HG03469 (cell line): ENCODE results near the gene ZNF678.
"Not testable (repeated sequence)": the region's sequence is repeated elsewhere in the genome, so short reads cannot be mapped to it uniquely, and the experiment has no call there.

Source experiments
- ATAC-seq: cut with Tn5 transposase; IDR thresholded peaks from one replicate; pipeline ENCODE4 v1.9.1; 2021; ENCODE audit warnings: mild to moderate bottlenecking, moderate library complexity, moderate number of reproducible peaks; ENCODE audit not compliant: unreplicated experiment

The ZNF678 gene

DNA sequence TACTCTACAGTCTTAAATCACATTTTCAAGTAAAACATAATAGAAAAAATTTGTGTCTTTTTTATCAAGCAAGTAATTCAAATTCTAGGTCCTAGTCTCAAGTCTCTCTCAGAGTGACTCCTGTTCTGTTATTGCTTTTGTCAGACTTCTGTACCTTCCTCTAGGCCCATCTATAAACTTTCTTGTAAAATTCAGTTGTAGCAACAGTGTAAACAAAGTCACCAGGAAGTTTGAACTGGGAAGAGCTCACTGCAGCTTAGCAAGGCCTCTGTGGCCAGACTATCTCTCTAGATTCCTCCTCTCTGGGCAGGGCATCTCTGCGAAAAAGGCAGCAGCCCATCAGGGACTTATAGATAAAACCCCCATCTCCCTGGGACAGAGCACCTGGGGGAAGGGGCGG lies 13.5 kb upstream of the ZNF678 start:
- no peak for ATAC-seq

DNA sequence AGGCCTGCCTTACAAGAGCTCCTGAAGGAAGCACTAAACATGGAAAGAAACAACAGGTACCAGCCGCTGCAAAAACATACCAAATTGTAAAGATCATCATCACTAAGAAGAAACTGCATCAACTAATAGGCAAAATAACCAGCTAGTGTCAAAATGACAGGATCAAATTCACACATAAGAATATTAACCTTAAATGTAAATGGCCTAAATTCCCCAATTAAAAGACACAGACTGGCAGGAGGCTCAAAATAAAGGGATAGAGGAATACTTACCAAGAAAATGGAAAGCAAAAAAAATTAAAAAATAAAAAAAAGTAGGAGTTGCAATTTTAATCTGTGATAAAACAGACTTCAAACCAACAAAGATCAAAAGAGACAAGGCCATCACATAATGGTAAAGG lies 11.5 kb upstream of the ZNF678 start:
- ATAC-seq: not testable (repeated sequence)

DNA sequence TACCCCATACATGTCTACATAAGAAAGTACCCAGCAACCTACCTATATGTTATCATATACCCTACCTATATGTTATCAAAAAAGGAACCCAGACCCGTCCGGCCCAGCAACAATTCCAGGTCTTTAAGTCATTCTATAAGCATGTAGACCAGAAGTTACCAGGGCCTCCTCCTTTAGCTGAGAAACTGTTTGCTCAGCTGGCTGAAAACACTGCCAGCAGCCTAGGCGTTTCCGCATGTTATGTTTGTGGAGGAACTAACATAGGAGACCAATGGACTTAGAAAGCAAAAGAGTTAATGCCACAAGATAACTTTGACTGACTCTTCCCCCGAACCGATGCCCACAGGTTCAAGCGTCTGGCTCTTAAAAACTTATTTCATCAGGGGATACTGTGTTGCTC lies 7.1 kb upstream of the ZNF678 start:
- no peak for ATAC-seq

DNA sequence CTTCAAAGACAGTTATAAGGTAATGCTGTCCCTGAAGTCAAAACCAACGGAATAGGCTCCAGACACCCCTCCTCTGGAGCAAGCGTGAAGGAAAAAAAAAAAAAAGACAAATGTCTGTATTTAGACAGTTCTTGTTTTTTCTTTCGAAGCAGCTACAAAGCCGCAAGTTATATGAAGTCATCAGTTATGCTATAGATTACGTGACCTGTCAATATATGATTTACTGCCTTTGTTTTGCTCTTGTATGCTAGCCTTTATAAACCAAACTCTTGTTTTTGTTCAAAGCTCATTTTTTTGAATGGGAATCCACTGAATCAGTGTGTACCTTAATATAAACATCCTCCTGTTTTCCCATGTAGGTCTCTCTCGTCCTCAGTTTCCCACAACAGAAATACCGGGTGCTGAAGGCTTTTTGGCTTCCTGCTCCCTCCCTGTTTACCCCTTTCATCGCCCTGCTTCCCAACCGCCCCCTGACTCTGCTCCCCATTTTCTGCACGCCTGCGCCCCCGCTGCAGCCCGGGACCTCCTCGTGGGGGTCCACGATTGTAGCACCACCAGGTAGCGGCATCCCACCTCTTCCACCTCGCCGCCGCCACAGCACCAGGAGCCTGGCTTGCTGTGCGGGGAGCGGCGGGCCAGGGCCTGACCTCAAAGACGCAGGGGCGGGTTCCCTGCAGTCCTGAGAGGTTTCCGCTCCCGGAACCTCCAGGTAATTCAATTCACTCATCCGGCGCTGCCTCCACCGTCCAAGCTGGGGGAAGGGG lies 5.2 kb upstream of the ZNF678 start:
- no peak for ATAC-seq

DNA sequence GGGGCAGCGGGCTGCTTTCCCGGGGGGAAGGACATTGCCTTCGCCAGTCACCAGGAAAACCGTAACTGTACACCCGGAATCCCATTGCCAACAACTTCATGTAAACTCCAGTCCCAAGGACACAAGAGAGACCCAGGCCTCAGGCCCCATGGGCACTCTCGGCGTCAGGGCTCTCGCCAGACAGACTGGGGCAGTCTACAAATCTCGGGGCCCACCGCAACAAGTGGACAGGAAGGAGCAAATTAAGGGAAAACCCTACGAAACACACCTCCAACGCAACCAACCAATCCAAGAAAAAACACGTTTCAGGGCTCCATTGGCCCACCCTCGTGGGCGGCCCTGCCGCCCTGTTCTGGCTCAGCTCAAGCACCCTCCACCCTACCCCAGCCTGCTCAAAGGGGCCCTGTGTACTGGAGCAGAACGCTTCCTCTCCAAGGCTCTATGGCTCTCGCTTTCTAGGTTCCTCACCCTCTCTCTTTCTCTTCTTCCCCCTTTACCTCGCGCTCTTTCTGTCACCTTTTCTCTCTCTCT lies 4.6 kb upstream of the ZNF678 start:
- ATAC-seq: no peak

DNA sequence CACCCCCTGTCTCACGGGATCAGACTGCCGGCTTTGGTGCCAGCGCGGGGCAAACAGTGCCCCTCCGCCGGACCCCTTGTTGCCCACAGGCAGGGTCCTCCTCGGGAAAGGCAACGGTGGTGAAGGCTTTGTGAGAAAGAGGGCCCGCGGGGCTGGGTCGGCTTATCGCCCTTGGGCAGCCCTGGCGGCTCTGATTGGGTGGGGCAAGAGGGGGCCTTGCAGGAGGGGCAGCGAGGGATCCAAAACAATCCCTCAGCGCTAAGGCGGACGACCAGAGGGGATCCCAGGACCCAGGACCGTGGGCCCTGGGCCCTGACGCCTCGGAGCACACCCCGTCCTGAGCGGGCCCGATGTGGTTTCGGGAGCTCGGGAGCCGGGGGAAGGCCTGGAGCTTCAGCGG lies 3.9 kb upstream of the ZNF678 start:
- ATAC-seq: no peak

DNA sequence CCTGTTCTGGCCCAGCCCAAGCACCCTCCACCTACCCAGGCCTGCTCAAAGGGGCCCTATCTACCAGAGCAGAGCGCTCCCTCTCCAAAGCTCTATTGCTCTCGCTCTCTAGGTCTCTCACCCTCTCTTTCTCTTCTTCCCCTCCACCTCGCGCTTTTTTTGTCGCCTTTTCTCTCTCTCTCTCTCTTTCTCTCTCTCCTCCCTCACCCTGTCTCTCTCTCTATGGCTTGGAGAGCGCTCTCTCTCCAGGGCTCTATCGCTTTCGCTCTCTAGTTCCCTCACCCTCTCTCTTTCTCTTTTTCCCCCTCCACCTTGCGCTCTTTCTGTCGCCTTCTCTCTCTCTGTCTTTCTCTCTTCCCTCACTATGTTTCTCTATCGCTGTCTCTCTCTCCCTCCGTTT lies 3.4 kb upstream of the ZNF678 start:
- ATAC-seq: no peak

DNA sequence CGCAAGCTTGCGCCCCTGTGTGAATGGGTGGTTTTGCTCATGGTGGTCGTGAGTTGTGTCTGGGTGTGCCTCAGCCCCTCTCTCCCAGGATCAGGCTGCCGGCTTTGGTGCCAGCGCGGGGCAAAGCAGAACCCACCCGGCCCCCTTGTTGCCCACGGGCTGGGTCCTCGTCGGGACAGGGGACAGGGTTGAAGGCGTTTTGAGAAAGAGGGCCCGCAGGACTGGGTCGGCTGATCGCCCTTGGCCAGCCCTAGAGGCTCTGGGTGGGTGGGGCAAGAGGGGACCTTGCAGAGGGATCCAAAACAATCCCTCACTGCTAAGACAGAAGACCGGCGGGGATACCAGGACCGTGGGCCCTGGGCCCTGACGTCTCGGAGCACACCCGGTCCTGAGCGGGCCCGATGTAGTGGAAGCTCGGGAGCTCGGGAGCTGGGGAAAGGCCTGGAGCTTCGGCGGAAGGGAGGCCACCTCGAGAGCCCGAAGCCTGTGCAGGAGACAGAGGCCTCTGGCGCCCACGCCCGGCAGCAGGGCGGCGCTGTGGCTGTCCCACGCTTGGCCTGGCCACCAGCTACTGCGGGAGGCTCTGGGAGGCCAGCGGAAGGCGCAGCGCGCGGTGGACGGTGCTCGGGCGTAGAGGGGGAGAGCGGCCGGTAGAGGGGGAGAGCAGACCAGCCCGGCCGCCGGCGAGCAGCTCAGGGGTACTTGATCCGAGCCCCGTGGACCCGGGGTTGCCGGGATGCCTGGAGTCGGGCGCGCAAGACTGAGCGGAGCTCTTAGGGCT lies 2.8 kb upstream of the ZNF678 start:
- ATAC-seq: no peak

DNA sequence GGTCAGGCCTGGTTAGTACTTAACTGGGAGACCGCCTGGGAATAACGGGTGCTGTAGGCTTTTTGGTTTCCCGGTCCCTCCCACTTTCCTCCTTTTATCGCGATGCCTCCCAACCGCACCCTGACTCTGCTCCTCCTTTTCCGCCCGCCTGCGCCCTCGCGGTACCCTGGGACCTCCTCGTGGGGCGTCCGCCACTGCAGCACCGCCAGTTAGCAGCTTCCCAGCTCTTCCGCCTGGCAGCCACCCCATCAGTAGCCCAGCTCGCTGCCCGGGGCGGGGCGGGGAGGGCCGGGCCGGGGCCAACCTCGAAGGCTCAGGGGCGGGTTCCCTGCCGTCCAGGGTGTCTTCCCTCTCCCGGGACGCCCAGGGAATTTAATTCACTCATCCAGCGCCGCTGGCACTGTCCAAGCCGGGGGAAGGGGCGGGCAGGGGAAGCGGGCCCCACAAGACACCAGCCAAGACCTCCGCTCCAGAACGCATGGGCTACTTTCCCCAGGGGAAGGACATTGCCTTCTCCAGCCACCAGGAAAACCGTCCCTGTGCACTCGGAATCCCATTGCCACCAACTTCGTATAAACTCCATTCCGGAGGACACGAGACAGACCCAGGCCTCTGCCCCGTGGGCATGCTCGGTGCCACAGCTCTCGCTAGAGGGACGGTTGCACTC lies 2.0 kb upstream of the ZNF678 start:
- no peak for ATAC-seq

DNA sequence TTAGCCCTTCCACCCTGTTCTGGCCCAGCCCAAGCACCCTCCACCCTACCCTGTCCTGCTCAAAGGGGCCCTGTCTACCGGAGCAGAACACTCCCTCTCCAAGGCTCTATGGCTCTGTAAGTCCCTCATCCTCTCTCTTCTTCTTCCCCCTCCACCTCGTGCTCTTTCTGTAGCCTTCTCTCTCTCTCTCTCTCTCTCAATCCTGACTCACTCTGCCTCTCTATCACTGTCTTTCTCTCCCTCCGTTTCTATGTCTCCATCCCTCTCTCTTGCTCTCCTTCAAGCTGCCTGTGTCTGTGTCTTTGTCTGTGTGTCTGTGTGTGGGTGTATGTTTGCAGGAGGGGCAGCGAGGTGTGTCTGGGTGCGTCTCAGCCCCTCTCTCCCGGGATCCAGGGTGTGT lies 1.3 kb upstream of the ZNF678 start:
- ATAC-seq: no peak

DNA sequence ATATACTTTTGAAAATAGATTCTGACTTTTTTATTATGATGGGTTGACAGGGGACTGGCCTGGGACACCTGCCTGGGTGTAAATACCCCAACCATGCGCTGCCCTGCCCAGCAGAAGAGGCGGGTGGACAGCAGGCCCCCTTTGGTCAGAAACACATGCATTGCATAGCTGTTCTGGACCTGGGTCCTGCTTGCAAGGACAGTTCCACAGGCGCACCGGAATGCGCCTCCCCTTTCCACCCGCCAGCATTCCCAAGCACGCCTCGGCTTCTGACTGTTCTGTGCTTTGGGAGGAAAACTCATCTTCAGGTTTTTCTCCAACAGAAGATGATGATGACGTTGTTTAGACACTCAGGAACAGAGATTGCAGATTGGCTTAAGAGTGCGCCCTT lies 428 bp upstream of the ZNF678 start:
- ATAC-seq: no peak

DNA sequence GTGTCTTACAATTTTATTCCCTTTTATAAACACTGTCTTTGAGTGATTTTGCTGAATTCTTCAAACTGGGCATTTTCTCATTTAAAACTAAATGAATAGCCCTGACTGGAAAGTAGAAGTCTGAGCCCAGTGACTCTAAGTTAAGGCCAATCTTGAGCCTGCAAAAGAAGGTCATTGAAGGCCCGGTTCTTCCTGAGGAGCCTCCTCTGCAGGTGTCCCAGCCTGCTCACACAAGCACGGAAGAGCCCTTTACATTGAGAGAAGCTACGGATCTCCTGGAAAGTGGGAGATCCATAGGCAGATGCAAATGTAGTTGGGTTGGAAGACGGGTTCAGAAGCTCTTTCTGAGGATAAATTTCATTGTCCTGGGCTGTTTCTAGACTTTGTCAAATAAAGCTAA lies 3.9 kb downstream of the ZNF678 start:
- no peak for ATAC-seq

DNA sequence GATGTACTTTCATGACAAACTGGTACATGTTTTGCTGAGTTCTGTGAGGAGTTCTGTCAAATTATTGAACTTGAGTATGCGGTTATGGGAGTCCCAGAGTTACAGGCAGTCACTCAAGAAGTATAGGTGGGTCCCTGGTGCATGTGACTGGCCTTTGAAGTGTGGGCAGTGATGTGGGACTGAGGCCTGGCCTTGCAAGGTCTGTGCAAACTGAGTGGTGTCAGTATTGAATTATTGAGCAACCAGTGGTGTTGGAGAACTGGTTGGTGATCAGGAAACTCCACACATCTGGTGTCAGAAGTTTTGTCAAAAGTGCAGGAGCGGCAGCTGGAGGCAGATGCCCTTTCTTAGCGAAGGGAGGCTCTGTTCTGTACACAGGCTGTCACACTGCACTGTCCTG lies 5.2 kb downstream of the ZNF678 start:
- no peak for ATAC-seq

DNA sequence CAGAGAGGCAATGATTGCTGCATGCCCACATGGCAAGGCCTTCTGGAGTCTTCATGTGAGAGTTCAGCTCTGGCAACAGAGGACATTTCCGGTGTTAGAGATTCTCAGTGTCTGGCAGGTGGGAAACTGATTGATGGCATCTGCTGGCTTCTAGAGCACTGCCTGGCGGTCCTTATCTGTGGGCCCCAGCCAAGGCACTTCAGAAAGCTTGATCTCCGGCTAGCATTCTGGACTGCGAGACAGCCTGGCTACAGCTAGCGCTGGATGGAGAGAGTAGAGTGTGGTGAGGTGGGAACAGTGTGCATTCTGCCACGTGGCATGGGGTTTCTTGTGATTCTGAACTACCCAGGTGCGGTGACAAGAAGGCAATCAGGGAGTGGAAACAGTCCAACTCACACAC lies 9.4 kb downstream of the ZNF678 start:
- no peak for ATAC-seq

DNA sequence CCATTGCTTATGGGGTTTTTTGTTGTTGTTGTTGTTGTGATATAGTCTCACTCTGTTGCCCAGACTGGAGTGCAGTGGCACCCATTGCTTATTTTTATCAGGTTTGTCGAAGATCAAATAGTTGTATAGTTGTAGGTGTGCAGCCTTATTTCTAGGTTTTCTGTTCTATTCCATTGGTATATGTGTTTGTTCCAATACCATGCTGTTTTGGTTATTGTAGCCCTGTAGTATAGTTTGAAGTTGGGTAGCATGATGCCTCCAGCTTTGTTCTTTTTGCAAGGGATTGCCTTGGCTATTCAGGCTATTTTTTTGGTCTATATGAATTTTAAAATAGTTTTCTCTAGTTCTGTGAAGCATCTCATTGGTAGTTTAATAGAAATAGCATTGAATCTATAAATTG lies 11.6 kb downstream of the ZNF678 start:
- ATAC-seq: no peak

DNA sequence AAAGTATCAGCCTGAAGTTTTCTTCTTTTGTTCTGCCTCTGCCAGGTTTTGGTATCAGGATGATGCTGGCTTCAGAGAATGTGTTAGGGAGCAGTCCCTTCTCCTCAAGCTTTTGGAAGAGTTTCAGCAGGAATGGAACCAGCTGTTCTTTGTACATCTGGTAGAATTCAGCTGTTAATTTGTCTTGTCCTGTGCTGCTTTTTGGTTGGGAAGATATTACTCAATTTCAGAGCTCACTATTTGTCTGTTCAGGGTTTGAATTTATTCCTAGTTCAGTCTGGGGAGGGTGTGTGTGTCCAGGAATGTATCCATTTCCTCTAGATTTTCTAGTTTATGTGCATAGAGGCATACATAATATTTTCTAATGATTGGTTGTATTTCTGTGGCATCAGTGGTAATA lies 12.8 kb downstream of the ZNF678 start:
- no peak for ATAC-seq

DNA sequence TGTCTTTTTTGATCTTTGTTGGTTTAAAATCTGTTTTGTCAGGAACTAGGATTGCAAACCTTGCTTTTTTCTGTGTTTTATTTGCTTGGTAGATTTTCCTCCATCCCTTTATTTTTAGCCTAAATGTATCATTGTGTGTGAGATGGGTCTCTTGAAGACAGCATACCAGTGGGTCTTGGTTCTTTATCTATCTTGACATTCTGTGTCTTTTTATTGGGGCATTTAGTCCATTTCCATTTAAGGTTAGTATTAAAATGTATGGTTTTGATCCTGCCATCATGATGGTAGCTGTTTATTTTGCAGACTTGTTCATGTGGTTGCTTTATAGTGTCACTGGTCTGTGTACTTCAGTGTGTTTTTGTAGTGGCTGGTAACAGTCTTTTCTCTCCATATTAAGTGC lies 14.1 kb downstream of the ZNF678 start:
- no peak for ATAC-seq

DNA sequence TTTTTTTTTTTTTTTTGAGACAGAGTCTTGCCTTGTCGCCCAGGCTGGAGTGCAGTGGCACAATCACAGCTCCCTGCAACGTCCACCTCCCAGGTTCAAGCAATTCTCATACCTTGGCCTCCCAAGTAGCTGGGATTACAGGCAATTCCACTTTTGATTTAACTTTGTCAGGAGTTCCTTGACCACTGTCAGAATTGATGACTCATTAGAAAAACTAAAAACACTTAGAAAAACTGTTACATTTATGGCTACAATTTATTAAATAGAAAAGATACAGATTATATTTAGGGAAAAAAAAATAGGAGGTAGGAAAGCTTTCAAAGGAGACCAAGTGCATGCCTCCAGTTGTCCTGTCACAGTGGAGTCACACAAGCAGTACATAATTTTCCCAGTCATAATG lies 20.0 kb downstream of the ZNF678 start:
- ATAC-seq: no peak

DNA sequence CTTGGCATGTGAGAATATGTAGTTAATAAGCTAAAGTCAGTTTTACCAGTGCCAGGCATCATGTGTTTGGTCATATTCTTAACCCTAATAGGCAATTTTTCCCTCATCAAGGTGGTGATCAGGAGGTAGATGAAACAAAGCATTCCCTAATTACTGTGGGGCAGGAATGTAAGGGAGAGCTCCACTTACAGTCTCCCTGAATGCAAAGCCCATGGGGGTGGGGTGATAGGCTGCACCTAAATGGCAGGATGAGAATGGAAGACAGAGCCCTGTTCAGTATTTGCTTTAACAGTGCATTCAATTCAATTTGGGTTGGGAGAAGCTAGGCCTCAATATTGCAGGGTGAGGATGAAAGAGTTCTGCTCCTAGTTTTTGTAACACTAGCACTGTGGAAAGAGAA lies 23.4 kb downstream of the ZNF678 start:
- ATAC-seq: no peak

DNA sequence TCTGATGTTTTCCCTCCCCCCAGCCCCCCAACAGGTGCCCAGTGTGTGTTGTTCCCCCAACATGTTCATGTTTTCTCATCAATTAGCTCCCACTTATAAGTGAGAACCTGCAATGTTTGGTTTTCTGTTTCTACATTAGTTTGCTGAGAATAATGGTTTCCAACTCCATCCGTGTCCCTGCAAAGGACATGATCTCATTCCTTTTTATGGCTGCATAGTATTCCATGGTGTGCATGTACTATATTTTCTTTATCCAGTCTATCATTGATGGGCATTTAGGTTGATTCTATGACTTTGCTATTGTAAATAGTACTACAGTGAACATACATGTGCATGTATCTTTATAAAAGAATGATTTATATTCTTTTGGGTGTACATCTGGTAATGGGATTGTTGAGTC lies 24.6 kb downstream of the ZNF678 start:
- no peak for ATAC-seq

DNA sequence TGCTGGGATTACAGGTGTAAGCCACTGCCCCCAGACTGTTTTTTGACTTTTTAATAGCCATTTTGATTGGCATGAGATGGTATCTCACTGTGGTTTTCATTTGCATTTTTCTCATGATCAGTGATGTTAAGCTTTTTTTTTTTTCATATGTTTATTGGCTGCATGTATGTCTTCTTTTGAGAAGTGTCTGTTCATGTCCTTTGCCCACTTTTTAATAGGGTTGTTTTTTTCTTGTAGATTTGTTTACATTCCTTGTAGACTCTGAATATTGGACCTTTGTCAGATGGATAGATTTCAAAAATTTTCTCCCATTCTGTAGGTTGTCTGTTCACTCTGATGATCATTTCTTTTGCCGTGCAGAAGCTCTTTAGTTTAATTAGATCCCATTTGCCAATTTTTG lies 25.4 kb downstream of the ZNF678 start:
- not testable (repeated sequence) for ATAC-seq

DNA sequence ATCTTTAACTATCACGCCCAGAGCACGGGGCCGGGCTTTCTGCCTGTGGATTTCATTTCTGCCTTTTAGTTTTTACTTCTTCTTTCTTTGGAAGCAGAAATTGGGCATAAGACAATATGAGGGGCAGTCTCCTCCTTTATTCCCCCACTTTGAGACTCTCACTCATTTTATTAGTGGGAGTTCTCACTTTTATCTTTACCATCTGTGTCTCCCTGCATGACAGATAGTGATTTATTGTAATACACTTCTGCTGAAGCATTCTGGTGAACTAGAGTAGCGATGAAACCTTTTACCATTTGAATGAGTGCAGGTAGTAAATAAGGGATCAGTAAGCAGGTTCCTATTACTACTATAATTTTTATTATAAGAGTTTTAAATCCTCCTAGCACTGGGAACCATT lies 26.4 kb downstream of the ZNF678 start:
- ATAC-seq: not testable (repeated sequence)
